Endothelial cell (in vitro differentiated cells): ENCODE data around the gene HLA-B. TPM values are rescaled to one million over a fixed set of nuclear protein-coding genes. Genes with fewer than 3 reads are reported as not detected.

Source experiments
- DNase-seq: peaks from one replicate; pipeline ENCODE4 v3.0.0; 2021; ENCODE audit warnings: low spot score
- H3K27ac Mint-ChIP-seq: one replicate; pipeline ENCODE4 v1.8.0; 2021; ENCODE audit warnings: mixed read lengths, inconsistent platforms; ENCODE audit not compliant: unreplicated experiment
- H3K27me3 Mint-ChIP-seq: one replicate; pipeline ENCODE4 v1.8.0; 2021; ENCODE audit warnings: mild to moderate bottlenecking, moderate library complexity, mixed read lengths, inconsistent platforms; ENCODE audit not compliant: unreplicated experiment
- H3K36me3 Mint-ChIP-seq: one replicate; pipeline ENCODE4 v1.8.0; 2021; ENCODE audit warnings: mild to moderate bottlenecking, low read depth, mixed read lengths, inconsistent platforms; ENCODE audit not compliant: unreplicated experiment
- H3K4me1 Mint-ChIP-seq: one replicate; pipeline ENCODE4 v1.8.0; 2021; ENCODE audit warnings: mild to moderate bottlenecking, mixed read lengths, inconsistent platforms; ENCODE audit not compliant: unreplicated experiment
- H3K4me3 Mint-ChIP-seq: one replicate; pipeline ENCODE4 v1.8.0; 2021; ENCODE audit warnings: mild to moderate bottlenecking, mixed read lengths, inconsistent platforms; ENCODE audit not compliant: unreplicated experiment
- H3K9me3 Mint-ChIP-seq: one replicate; pipeline ENCODE4 v1.8.0; 2021; ENCODE audit warnings: mixed read lengths, inconsistent platforms; ENCODE audit not compliant: unreplicated experiment
- total RNA-seq: library from RNA; stranded (reverse); fragmentation: NEBNext Ultra II Directional; extraction: Animal tissue kit (Norgen Biotek cat#: 25700); gene quantifications from one replicate; pipeline ENCODE4 v1.2.1, GENCODE V29; 2021; ENCODE audit not compliant: unreplicated experiment
- TF ChIP-seq, protein P1 (sequence below): fragments of 200-600 bp; sonication (generic); IDR thresholded peaks from one replicate; pipeline ENCODE4 v1.5.0; 2021; ENCODE audit warnings: antibody characterized with exemption; ENCODE audit not compliant: unreplicated experiment

The HLA-B gene
- total RNA-seq, 1 donor from 2014 or later: 301 TPM

DNA sequence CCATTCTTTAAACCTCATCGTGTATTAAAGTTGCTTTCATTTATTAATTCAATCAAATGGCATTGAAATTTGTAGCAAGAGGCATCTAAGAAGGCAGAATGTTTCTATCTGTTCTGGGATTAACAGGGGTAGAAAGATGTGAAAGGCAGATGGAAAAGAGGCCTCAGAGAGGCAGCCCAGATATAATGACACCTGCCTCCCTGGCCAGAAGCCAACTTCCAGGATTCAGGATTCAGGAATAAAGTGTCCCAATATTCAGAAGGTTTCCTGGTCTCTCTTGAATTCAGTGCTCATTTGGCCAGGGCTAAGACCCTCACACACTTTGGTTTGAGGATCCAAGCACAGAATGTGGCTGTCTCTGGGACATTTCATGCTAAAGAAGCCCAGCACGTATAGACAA, 39.9 kb downstream of the HLA-B start:
- Mint-ChIP-seq H3K27ac (no peak overlapping the region), H3K36me3 (no peaks in the 10 kb centered on the region)

DNA sequence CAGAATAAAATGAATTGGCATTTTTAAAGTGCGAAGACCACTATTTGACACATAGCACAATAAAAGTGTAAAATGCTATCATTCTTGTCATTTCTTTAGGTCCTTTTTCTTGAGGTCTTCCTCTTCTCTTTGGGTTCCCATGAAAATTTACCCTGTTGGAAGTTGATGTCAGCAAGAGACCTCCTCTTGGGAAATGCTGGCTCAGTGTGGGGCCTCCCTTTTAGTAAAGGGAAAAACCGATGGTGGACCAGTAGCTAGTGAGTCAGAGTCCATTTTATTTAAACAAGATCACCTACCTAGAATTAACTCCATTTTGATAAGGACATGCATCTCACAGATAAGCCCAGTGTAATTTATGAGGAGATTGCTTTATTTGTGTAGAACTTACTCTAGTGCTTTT, 47.3 kb downstream of the HLA-B start:
- H3K4me3 Mint-ChIP-seq: no peak overlapping the region
- H3K4me1 Mint-ChIP-seq: no peaks in the 10 kb centered on the region
- no peaks in the 10 kb centered on the region for H3K9me3 Mint-ChIP-seq
- no peak for DNase-seq
- no peaks in the 10 kb centered on the region for H3K36me3 Mint-ChIP-seq
- TF ChIP-seq, protein P1, sequence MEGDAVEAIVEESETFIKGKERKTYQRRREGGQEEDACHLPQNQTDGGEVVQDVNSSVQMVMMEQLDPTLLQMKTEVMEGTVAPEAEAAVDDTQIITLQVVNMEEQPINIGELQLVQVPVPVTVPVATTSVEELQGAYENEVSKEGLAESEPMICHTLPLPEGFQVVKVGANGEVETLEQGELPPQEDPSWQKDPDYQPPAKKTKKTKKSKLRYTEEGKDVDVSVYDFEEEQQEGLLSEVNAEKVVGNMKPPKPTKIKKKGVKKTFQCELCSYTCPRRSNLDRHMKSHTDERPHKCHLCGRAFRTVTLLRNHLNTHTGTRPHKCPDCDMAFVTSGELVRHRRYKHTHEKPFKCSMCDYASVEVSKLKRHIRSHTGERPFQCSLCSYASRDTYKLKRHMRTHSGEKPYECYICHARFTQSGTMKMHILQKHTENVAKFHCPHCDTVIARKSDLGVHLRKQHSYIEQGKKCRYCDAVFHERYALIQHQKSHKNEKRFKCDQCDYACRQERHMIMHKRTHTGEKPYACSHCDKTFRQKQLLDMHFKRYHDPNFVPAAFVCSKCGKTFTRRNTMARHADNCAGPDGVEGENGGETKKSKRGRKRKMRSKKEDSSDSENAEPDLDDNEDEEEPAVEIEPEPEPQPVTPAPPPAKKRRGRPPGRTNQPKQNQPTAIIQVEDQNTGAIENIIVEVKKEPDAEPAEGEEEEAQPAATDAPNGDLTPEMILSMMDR: no peak
- H3K27me3 Mint-ChIP-seq: no peaks in the 10 kb centered on the region
- H3K27ac Mint-ChIP-seq: no peak overlapping the region

More for the DNA sequence above, 39.9 kb downstream of the HLA-B start:
- Mint-ChIP-seq H3K4me3 (no peak overlapping the region), H3K9me3 (no peaks in the 10 kb centered on the region), H3K4me1 (no peaks in the 10 kb centered on the region), H3K27me3 (no peaks in the 10 kb centered on the region)
- no peak for DNase-seq
- TF ChIP-seq, protein P1: no peak

DNA sequence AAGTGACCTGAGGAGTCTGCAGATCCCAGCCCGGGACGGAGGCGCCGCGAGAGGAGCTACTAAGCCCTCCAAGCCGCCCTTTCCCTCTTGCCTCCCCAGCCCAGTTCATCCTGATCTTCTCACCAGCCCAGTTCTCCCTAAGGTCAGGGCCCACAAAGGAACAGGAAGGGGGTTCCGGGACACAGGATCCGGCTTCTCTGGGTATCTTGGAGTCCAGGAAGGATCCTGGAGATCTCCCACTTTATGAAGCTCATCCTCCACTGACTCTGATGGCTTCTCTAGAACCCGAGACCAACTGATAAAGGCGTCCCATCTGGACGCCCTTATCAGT, 48.2 kb downstream of the HLA-B start:
- Mint-ChIP-seq H3K4me1 (no peaks in the 10 kb centered on the region), H3K27ac (no peak overlapping the region), H3K27me3 (no peaks in the 10 kb centered on the region), H3K4me3 (no peak overlapping the region), H3K9me3 (no peaks in the 10 kb centered on the region), H3K36me3 (no peaks in the 10 kb centered on the region)
- TF ChIP-seq, protein P1: no peak
- DNase-seq: no peak

DNA sequence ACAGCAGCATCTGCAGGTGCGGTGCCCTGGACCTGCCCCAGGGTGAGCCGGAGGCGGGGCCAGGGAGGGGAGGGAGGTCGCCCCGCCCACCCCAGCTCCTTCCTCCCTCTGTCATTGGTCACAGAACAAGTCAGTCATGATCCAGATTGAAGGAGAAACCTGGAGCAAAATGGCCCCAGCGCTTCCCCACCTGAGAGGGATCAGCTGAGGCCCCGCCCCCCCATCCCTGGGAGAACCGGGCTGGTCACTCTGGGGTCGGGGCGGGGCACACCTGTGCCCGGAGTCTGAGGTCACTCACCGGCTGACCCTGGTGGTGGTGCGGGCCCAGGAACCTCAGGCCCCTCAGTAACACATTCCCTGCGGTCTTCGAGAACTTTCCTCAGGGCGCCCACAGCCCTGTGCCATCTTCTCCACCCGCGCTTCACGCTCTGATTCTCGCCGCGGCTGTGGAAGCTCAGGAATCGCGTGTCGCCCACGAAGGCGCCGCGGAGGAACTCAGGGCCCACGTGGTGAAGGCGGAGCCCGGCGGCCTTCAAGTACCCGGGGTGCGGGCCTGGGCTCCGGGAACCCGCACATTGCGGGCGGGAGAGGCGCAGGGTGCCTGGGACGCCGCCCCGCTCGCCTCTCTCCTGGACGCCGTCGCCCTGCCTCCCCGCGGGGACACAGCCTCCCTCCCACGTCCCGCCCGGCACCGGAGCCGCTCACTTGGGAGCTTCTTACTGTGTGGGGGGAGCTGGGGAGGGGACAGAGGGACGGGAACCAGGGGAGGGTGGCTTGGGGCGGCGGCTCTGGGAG, 48.7 kb downstream of the HLA-B start:
- Mint-ChIP-seq H3K27me3 (no peaks in the 10 kb centered on the region), H3K27ac (no peak overlapping the region)

DNA sequence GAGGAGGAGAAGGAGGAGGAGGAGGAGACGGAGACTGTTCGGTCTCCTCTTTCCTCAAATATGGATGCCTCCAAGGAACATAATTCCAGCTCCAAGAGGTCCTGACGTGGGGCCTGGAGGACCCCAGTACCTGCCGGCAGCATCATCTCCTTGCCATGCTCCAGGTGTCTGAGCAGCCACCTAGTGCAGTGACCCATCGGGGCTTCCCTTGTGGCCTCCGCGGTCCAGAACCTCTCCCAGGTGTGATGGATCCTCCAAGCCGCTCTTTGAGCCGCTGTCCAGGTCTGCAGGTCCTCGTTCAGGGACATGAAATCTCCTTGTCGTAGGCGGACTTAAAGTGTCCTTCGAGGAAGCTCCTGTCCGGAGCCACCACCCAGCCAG, 49.3 kb downstream of the HLA-B start:
- H3K27me3 Mint-ChIP-seq: no peaks in the 10 kb centered on the region
- H3K9me3 Mint-ChIP-seq: no peaks in the 10 kb centered on the region
- no peak overlapping the region for H3K4me3 Mint-ChIP-seq
- DNase-seq: no peak
- no peaks in the 10 kb centered on the region for H3K4me1 Mint-ChIP-seq
- TF ChIP-seq, protein P1: no peak
- H3K36me3 Mint-ChIP-seq: no peaks in the 10 kb centered on the region
- H3K27ac Mint-ChIP-seq: no peak overlapping the region

More for the DNA sequence above, 48.7 kb downstream of the HLA-B start:
- peak; percentile 8 for DNase-seq
- no peak overlapping the region for H3K4me3 Mint-ChIP-seq
- TF ChIP-seq, protein P1: no peak
- H3K9me3 Mint-ChIP-seq: no peaks in the 10 kb centered on the region
- H3K36me3 Mint-ChIP-seq: no peaks in the 10 kb centered on the region
- no peaks in the 10 kb centered on the region for H3K4me1 Mint-ChIP-seq
